GM12891 (cell line): ENCODE data around the gene PHRF1.

ENCODE experiments used
- POLR2A ChIP-seq: IDR thresholded peaks from 2 replicates; pipeline ENCODE4 v1.6.1; 2011; ENCODE audit warnings: low read depth, low read length, control low read depth
- POLR2AphosphoS5 ChIP-seq: IDR thresholded peaks from 2 replicates; pipeline ENCODE4 v1.6.1; 2011; ENCODE audit warnings: low read depth, low read length, control low read depth
- POU2F2 ChIP-seq: IDR thresholded peaks from 2 replicates; pipeline ENCODE4 v1.6.1; 2011; ENCODE audit warnings: low read depth, mild to moderate bottlenecking, control low read depth, low read length, moderate library complexity
- SPI1 ChIP-seq: IDR thresholded peaks from 2 replicates; pipeline ENCODE4 v1.6.1; 2011; ENCODE audit warnings: low read depth, low read length, control low read depth
- TAF1 ChIP-seq: IDR thresholded peaks from 2 replicates; pipeline ENCODE4 v1.6.1; 2011; ENCODE audit warnings: low read depth, low read length, control low read depth

GRCh38 chr11:617912-618682 is 41.8 kb downstream of the PHRF1 start:
- no peak for TF ChIP-seq POLR2A
- TF ChIP-seq POLR2AphosphoS5: no peak
- no peak for TF ChIP-seq TAF1
- no peak for TF ChIP-seq SPI1
- TF ChIP-seq POU2F2: no peak
